PC-9 (cell line): ENCODE data around the gene LRRC8A. TPM values are rescaled to one million over a fixed set of nuclear protein-coding genes. Genes with fewer than 3 reads are reported as not detected.

Experiments used
- BruUV-seq: library from RNA; stranded (reverse); fragments of 400-500 nt; replicated peaks from 2 replicates; lab custom pipeline; 2021; lab: Mats Ljungman, UMichigan
- CTCF ChIA-PET: fragments of 300-600 bp; sonication (Branson Sonifier 250); formaldehyde crosslinking; loops from one replicate; lab custom pipeline; 2022; ENCODE audit warnings: antibody characterized with exemption; lab: Charles Lee
- POLR2A ChIA-PET: fragments of 300-600 bp; sonication (Branson Sonifier 250); formaldehyde crosslinking; loops from one replicate; lab custom pipeline; 2022; ENCODE audit warnings: antibody characterized with exemption; ENCODE audit not compliant: unreplicated experiment; lab: Charles Lee
- DNase-seq, 2 experiments: peaks; one replicate each; pipeline versions ENCODE4 v3.0.0 to v3.0.0-alpha.2; 2015 to 2022; ENCODE audit warnings: mixed read lengths in 1 of 2
- H2AFZ ChIP-seq: fragments of 200-600 bp; sonication (generic); 2 replicates; pipeline ENCODE4 v1.8.1; 2017; ENCODE audit warnings: antibody characterized with exemption
- H3F3A ChIP-seq: fragments of 200-600 bp; sonication (generic); 2 replicates; pipeline ENCODE4 v1.8.1; 2017; ENCODE audit warnings: antibody characterized with exemption, mild to moderate bottlenecking, low read depth; ENCODE audit not compliant: insufficient read depth
- H3K27ac ChIP-seq: fragments of 200-600 bp; sonication (generic); 2 replicates; pipeline ENCODE4 v1.6.1; 2016; ENCODE audit warnings: mixed run types
- H3K27me3 ChIP-seq: fragments of 200-600 bp; sonication (generic); 2 replicates; pipeline ENCODE4 v1.6.1; 2016; ENCODE audit warnings: low read depth, mixed run types; ENCODE audit not compliant: insufficient read depth
- H3K36me3 ChIP-seq: fragments of 200-600 bp; sonication (generic); 2 replicates; pipeline ENCODE4 v1.6.1; 2016; ENCODE audit warnings: low read depth, mixed run types
- H3K4me1 ChIP-seq: fragments of 200-600 bp; sonication (generic); replicated peaks from 2 replicates; pipeline ENCODE4 v1.6.1; 2016; ENCODE audit warnings: mixed run types; ENCODE audit not compliant: insufficient read depth
- H3K4me2 ChIP-seq: fragments of 200-600 bp; sonication (generic); 2 replicates; pipeline ENCODE4 v1.6.1; 2017; ENCODE audit warnings: mixed run types
- H3K4me3 ChIP-seq: fragments of 200-600 bp; sonication (generic); 2 replicates; pipeline ENCODE4 v1.6.1; 2016; ENCODE audit warnings: mixed run types
- H3K79me2 ChIP-seq: fragments of 200-600 bp; sonication (generic); 2 replicates; pipeline ENCODE4 v1.6.1; 2017; ENCODE audit warnings: low read depth, mixed run types
- H3K9me2 ChIP-seq: fragments of 200-600 bp; sonication (generic); 2 replicates; pipeline ENCODE4 v1.8.1; 2017; ENCODE audit warnings: mild to moderate bottlenecking; ENCODE audit not compliant: insufficient read depth
- H3K9me3 ChIP-seq: fragments of 200-600 bp; sonication (generic); 2 replicates; pipeline ENCODE4 v1.8.1; 2016; ENCODE audit warnings: low read depth; ENCODE audit not compliant: insufficient read depth
- H4K20me1 ChIP-seq: fragments of 200-600 bp; sonication (generic); 2 replicates; pipeline ENCODE4 v1.8.1; 2017; ENCODE audit not compliant: insufficient read depth
- EZH2 ChIP-seq: fragments of 200-600 bp; sonication (generic); IDR thresholded peaks from 2 replicates; pipeline ENCODE4 v1.8.0; 2017; ENCODE audit warnings: antibody characterized with exemption, low read depth
- intact Hi-C: fragments of 100-400 bp; cut with micrococcal nuclease; formaldehyde crosslinking; loops from one replicate; pipeline ENCODE4 v1.10.0; 2022; ENCODE audit not compliant: unreplicated experiment
- total RNA-seq: library from RNA; stranded (reverse); gene quantifications from 2 replicates; pipeline ENCODE4 v1.2.3, GENCODE V29; 2021
- TF ChIP-seq, protein P1 (sequence below): fragments of 200-600 bp; sonication (generic); conservative IDR thresholded peaks from 2 replicates; pipeline ENCODE4 v1.6.1; 2017; ENCODE audit warnings: mixed run types, antibody characterized with exemption, mild to moderate bottlenecking, moderate library complexity

The LRRC8A gene
- total RNA-seq, 1 experiment from 2014 or later = 90.3 TPM

DNA sequence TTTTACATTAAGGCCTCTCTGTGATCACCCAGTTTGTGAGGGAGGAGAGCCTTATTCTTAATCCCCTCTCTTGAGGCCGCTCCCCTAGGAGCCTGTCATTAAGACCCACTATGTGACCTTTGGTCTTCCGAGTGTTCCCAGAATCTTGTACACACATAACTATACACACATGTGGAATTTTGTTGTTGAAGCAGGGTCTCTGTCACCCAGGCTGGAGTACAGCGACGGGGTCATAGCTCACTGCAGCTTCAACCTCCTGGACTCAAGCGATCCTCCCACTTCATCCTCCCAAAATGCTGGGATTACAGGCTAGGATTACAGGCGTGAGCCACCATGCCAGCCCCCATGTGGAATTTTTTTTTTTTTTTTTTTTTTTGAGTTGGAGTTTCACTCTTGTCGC lies 24.0 kb downstream of the LRRC8A start:
- peaks cover 15% of the 10 kb centered on the region; the same call in 1 of the 2 replicates for H3K36me3 ChIP-seq
- TF ChIP-seq EZH2 = no peak
- TF ChIP-seq, protein P1, sequence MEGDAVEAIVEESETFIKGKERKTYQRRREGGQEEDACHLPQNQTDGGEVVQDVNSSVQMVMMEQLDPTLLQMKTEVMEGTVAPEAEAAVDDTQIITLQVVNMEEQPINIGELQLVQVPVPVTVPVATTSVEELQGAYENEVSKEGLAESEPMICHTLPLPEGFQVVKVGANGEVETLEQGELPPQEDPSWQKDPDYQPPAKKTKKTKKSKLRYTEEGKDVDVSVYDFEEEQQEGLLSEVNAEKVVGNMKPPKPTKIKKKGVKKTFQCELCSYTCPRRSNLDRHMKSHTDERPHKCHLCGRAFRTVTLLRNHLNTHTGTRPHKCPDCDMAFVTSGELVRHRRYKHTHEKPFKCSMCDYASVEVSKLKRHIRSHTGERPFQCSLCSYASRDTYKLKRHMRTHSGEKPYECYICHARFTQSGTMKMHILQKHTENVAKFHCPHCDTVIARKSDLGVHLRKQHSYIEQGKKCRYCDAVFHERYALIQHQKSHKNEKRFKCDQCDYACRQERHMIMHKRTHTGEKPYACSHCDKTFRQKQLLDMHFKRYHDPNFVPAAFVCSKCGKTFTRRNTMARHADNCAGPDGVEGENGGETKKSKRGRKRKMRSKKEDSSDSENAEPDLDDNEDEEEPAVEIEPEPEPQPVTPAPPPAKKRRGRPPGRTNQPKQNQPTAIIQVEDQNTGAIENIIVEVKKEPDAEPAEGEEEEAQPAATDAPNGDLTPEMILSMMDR = no peak
- POLR2A ChIA-PET = no interaction called here

DNA sequence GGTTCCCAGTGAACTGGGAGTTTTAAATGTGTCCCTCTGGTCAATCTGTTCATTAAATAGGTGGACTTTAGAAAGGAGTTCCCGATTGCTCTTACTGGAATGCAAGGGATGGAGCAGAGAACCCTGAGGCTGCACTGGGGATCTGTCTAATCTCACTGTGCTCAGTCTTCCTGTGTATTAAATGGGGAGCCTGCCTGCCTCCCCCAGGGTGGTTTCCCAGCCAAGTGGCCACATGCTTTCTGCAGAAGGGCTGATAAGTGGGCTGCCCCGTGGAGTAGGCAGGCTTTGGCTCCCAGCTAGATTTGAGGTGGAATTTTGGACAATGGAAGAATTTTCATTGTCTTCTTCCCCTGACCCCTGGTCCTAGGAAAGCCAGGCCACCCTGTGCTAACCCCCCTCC lies 24.8 kb downstream of the LRRC8A start:
- H3K79me2 ChIP-seq = peaks cover 24% of the 10 kb centered on the region
- POLR2A ChIA-PET = no interaction called here

More for the DNA sequence above, 24.0 kb downstream of the LRRC8A start:
- DNase-seq = no peak
- Histone ChIP-seq H3K9me3 (no peaks in the 10 kb centered on the region), H4K20me1 (no peaks in the 10 kb centered on the region), H3K79me2 (peaks cover 25% of the 10 kb centered on the region), H3K27ac (no peak overlapping the region), H3F3A (peaks cover 55% of the 10 kb centered on the region), H3K9me2 (no peaks in the 10 kb centered on the region), H3K27me3 (no peaks in the 10 kb centered on the region), H3K4me2 (no peak overlapping the region), H2AFZ (no peak overlapping the region), H3K4me3 (no peak overlapping the region), H3K4me1 (peaks cover 50% of the 10 kb centered on the region)
- intact Hi-C loops = no loop called here
- CTCF ChIA-PET = interaction anchor here (0.7 kb wide), 1 partner anchor 28 kb away, joined by 5 read pairs; no protein-coding TSS in a partner anchor
- no TSS peak for BruUV-seq

DNA sequence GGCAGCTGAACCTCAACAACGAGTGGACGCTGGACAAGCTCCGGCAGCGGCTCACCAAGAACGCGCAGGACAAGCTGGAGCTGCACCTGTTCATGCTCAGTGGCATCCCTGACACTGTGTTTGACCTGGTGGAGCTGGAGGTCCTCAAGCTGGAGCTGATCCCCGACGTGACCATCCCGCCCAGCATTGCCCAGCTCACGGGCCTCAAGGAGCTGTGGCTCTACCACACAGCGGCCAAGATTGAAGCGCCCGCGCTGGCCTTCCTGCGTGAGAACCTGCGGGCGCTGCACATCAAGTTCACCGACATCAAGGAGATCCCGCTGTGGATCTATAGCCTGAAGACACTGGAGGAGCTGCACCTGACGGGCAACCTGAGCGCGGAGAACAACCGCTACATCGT lies 26.4 kb downstream of the LRRC8A start:
- H3K9me2 ChIP-seq = no peaks in the 10 kb centered on the region
- H2AFZ ChIP-seq = no peak overlapping the region
- no peak overlapping the region for H3K4me3 ChIP-seq
- H3K4me1 ChIP-seq = peaks cover 48% of the 10 kb centered on the region
- TF ChIP-seq, protein P1 = no peak
- TF ChIP-seq EZH2 = no peak
- intact Hi-C loops = no loop called here
- BruUV-seq = no TSS peak
- H3K27me3 ChIP-seq = no peaks in the 10 kb centered on the region
- peaks cover 15% of the 10 kb centered on the region; the same call in 1 of the 2 replicates for H3K36me3 ChIP-seq
- H3F3A ChIP-seq = peaks cover 54% of the 10 kb centered on the region
- ChIA-PET POLR2A (no interaction called here), CTCF (interaction anchor here (0.8 kb wide), 1 partner anchor 120 kb away, joined by 7 read pairs; the partner anchor contains the start of gene SH3GLB2)
- no peak overlapping the region for H3K27ac ChIP-seq
- H4K20me1 ChIP-seq = no peaks in the 10 kb centered on the region
- no peaks in the 10 kb centered on the region for H3K9me3 ChIP-seq
- DNase-seq = no peak
- H3K79me2 ChIP-seq = peaks cover 33% of the 10 kb centered on the region
- H3K4me2 ChIP-seq = no peak overlapping the region

More for the DNA sequence above, 24.8 kb downstream of the LRRC8A start:
- intact Hi-C loops = no loop called here
- no peak for DNase-seq
- peaks cover 50% of the 10 kb centered on the region for H3K4me1 ChIP-seq
- H3K27me3 ChIP-seq = no peaks in the 10 kb centered on the region
- H3F3A ChIP-seq = peaks cover 58% of the 10 kb centered on the region
- H2AFZ ChIP-seq = no peak overlapping the region
- no TSS peak for BruUV-seq
- no peaks in the 10 kb centered on the region for H4K20me1 ChIP-seq
- no peaks in the 10 kb centered on the region for H3K9me3 ChIP-seq
- peaks cover 15% of the 10 kb centered on the region; the same call in 1 of the 2 replicates for H3K36me3 ChIP-seq
- H3K4me2 ChIP-seq = no peak overlapping the region
- H3K27ac ChIP-seq = no peak overlapping the region
- no peaks in the 10 kb centered on the region for H3K9me2 ChIP-seq
- TF ChIP-seq, protein P1 = no peak
- no peak for TF ChIP-seq EZH2
- CTCF ChIA-PET = interaction anchor here (0.7 kb wide), 1 partner anchor 29 kb away, joined by 5 read pairs; no protein-coding TSS in a partner anchor
- H3K4me3 ChIP-seq = no peak overlapping the region
